ENCODE measurements around the gene TRMO.

DNA sequence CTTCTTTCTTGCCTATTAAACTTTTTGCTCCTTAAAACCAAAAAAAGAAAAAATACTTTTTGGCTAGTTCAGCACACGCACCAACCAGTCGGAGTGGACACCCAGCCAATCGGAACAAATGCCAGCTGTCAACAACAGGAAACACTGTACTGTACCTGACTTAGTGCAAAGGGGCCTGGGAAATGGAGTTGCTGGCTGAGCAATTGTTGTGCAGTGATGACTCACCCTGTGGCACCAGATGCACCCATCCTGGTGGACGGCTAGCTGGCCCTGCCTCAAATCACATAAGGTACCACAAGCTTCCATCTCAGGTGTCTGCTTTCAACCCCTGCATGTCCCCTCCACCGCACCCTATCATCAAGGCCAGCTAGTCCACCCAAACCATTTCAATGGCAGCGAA lies 48.4 kb downstream of the TRMO start:
- TF ChIP-seq ZNF384 (IDR thresholded peaks at IDR 0.05) (no peak), FOXM1 (IDR thresholded peaks at IDR 0.05; ENCODE audit: borderline replicate concordance) (no peak), LEF1 (IDR thresholded peaks at IDR 0.05; ENCODE audit: borderline replicate concordance) (no peak), ELF4 (IDR thresholded peaks at IDR 0.05) (no peak), BHLHE40 (IDR thresholded peaks at IDR 0.05; ENCODE audit: borderline replicate concordance) (no peak), SP1 (IDR thresholded peaks at IDR 0.05) (no peak), NFRKB (IDR thresholded peaks at IDR 0.05) (no peak), FOXK2 (IDR thresholded peaks at IDR 0.05) (no peak), L3MBTL2 (conservative IDR thresholded peaks at IDR 0.05) (no peak), TARDBP (IDR thresholded peaks at IDR 0.05) (no peak)
- TF ChIP-seq, protein P1, sequence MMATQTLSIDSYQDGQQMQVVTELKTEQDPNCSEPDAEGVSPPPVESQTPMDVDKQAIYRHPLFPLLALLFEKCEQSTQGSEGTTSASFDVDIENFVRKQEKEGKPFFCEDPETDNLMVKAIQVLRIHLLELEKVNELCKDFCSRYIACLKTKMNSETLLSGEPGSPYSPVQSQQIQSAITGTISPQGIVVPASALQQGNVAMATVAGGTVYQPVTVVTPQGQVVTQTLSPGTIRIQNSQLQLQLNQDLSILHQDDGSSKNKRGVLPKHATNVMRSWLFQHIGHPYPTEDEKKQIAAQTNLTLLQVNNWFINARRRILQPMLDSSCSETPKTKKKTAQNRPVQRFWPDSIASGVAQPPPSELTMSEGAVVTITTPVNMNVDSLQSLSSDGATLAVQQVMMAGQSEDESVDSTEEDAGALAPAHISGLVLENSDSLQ (IDR thresholded peaks at IDR 0.05), result no peak

Measured in HEK293T (cell line).